ENCODE measurements around the gene OR5B21. TPM values are rescaled to one million over a fixed set of nuclear protein-coding genes. Genes with fewer than 3 reads are reported as not detected.

The OR5B21 gene
- 0.23 TPM for total RNA-seq

DNA sequence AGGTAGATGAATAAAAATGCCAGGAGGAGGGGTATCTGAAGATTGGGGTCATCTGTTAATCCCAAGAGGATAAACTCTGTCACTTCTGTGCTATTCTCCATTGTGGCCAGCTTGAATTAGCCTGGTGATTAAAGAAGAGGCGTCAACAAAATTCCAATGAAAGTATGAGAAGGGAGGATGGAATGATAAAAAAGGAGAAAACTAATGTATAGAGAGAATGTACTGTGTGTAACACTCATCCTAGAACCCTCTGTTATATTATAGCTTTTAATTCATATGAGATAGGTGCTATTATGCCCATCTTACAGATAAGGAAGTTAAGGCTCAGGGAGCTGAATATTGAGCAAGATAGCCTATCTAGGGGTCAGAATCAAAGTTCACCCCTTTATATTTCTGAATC is at the start of gene OR5B21:
TSS of gene OR5B21 (minus strand) at position 101 of the 400 bp plus-strand sequence. CDS start at position 101, 0 bp downstream.

Other genes with a start within 250 kb of the OR5B21 start
- gene OR10W1, start 239.8 kb downstream of the OR5B21 start, total RNA-seq = not detected
- not detected for gene OR5B17, start 149.0 kb downstream of the OR5B21 start, total RNA-seq
- not detected for gene OR5B3, start 101.2 kb downstream of the OR5B21 start, total RNA-seq
- not detected for gene OR5B2, start 80.0 kb downstream of the OR5B21 start, total RNA-seq
- not detected for gene OR5B12, start 65.9 kb downstream of the OR5B21 start, total RNA-seq
- 8.5 TPM for gene LPXN, start 67.8 kb upstream of the OR5B21 start, total RNA-seq
- gene ZFP91, start 71.0 kb upstream of the OR5B21 start, total RNA-seq = 38.0 TPM
- 0.99 TPM for gene CNTF, start 114.6 kb upstream of the OR5B21 start, total RNA-seq
- 69.0 TPM for gene GLYAT, start 223.8 kb upstream of the OR5B21 start, total RNA-seq

All from metanephros (tissue), 1 donor.